Measurements from ENCODE around the gene COL18A1. TPM values are rescaled to one million over a fixed set of nuclear protein-coding genes. Genes with fewer than 3 reads are reported as not detected.

COL18A1 gene
- total and polyA plus RNA-seq, 2 of the 8 experiments (the other 6 are each of a cell fraction or from before 2014, with no cell fraction given) = 145 to 201 TPM

GRCh38 chr21:45537746-45538291 lies 132.9 kb downstream of the COL18A1 start:
- H4K20me1 ChIP-seq (replicated peaks in 1 of 2; ENCODE audit: control insufficient read depth in 1 of 2, insufficient read depth in 2 of 2, low read length in 2 of 2) = peaks cover 8 to 22% of the 10 kb centered on the region in 2 experiments
- no peak overlapping the region for H3K56ac ChIP-seq (replicated peaks; ENCODE audit: insufficient read length, low read depth, low read length)
- ChIA-PET POLR2A (ENCODE audit: partially characterized antibody) (interaction anchor here (1.1 kb wide), 1 partner anchor 10 kb away, joined by 3 read pairs; no protein-coding TSS in a partner anchor), CTCF (ENCODE audit: partially characterized antibody) (interaction anchor here (0.6 kb wide), 1 partner anchor 811 kb away, joined by 3 read pairs; no protein-coding TSS in a partner anchor)
- FAIRE-seq (no peak), DNase-seq (ENCODE audit: low read depth in 1 of 2, low spot score in 2 of 2) (peak in 1 of 2 experiments; percentile 29)
- no peak overlapping the region for H2BK15ac ChIP-seq (ENCODE audit: low read length)
- H3K23me2 ChIP-seq (ENCODE audit: low read depth, low read length) = peaks cover 6% of the 10 kb centered on the region; the same call in 1 of the 2 replicates
- TF ChIP-seq KDM5A (IDR thresholded peaks at IDR 0.05; ENCODE audit: low read length) = no peak
- TF ChIP-seq ATF2 (IDR thresholded peaks at IDR 0.05; ENCODE audit: low read length) = no peak
- no peak overlapping the region for H3K9ac ChIP-seq (replicated peaks in 1 of 4; ENCODE audit: extremely low read depth in 1 of 4, low read depth in 3 of 4, low read length in 3 of 4)
- H2BK20ac ChIP-seq (ENCODE audit: low read length) = no peak overlapping the region
- no peak overlapping the region for H2AK5ac ChIP-seq (ENCODE audit: low read depth, low read length)
- 86% methylated on average over 20 of the region's 27 CpGs; no CpG with 5 or more reads in 1 of the 2 experiments for WGBS, 2 experiments (ENCODE audit: extremely low coverage in 1 of 2, insufficient coverage in 1 of 2, insufficient read length in 1 of 2, insufficient replicate concordance in 2 of 2, low coverage in 1 of 2, low lambda C conversion rate in 2 of 2, missing lambda C conversion rate in 1 of 2)
- H4K5ac ChIP-seq (ENCODE audit: insufficient read length, low read depth, low read length) = no peak overlapping the region
- H3K79me1 ChIP-seq (ENCODE audit: low read depth, low read length) = peaks cover 8% of the 10 kb centered on the region
- peaks cover 0 to 7% (median 5%) of the 10 kb centered on the region in 4 experiments; a peak in 4 of 7 replicates for H3K4me1 ChIP-seq (replicated peaks in 1 of 4; ENCODE audit: control insufficient read depth in 3 of 4, insufficient read depth in 4 of 4, low read length in 3 of 4)
- H3K79me2 ChIP-seq (ENCODE audit: control insufficient read depth in 1 of 2, insufficient read depth in 2 of 2, low read length in 2 of 2) = peaks cover 0 to 33% of the 10 kb centered on the region in 2 experiments; a peak in 2 of 4 replicates
- no peaks in the 10 kb centered on the region for H3K9me3 ChIP-seq (ENCODE audit: insufficient read depth in 2 of 2, low read depth in 1 of 2, low read length in 1 of 2)
- H3K14ac ChIP-seq (ENCODE audit: insufficient read length) = no peak overlapping the region
- H2BK120ac ChIP-seq (replicated peaks; ENCODE audit: low read depth, low read length) = no peak overlapping the region
- no peak overlapping the region for H3K27ac ChIP-seq (ENCODE audit: low read depth, low read length)
- peaks cover 0 to 5% (median 2%) of the 10 kb centered on the region in 4 experiments; a peak in 3 of 8 replicates for H3K36me3 ChIP-seq (ENCODE audit: control insufficient read depth in 2 of 4, insufficient read depth in 4 of 4, low read length in 3 of 4)
- no peak overlapping the region for H3K18ac ChIP-seq (ENCODE audit: extremely low read depth, low read length)
- H3K4me3 ChIP-seq (ENCODE audit: extremely low read depth in 1 of 4, insufficient read depth in 2 of 4, low read depth in 3 of 4, low read length in 4 of 4) = no peak overlapping the region
- no peak overlapping the region for H3K4ac ChIP-seq (replicated peaks; ENCODE audit: insufficient read length, low read depth, low read length)
- no peak overlapping the region for H4K8ac ChIP-seq (ENCODE audit: extremely low read depth, insufficient read depth, low read length)
- no peak overlapping the region for H2AFZ ChIP-seq (ENCODE audit: low read length)
- no peak overlapping the region for H3K23ac ChIP-seq (ENCODE audit: insufficient read length)
- H3K4me2 ChIP-seq (ENCODE audit: insufficient read depth in 1 of 2, low read depth in 2 of 2, low read length in 2 of 2) = no peak overlapping the region
- H3K27me3 ChIP-seq (replicated peaks in 1 of 4; ENCODE audit: control insufficient read depth in 3 of 4, extremely low read depth in 1 of 4, insufficient read depth in 3 of 4, low read length in 3 of 4) = no peaks in the 10 kb centered on the region
- no peak overlapping the region for H2BK12ac ChIP-seq (ENCODE audit: low read depth, low read length)
- H2BK5ac ChIP-seq (ENCODE audit: low read depth, low read length) = no peak overlapping the region; the same call in 1 of the 2 replicates
- no peak overlapping the region for H4K91ac ChIP-seq (replicated peaks; ENCODE audit: insufficient read length, low read length)

Measured in H1 (cell line).